Activated effector memory CD4-positive, alpha-beta T cell treated with anti-CD3 and anti-CD28 coated beads, Interleukin-2, amount 50 U/mL, for 16 hours (primary cell): ENCODE data around the gene GATC.

Source experiments
- DNase-seq: peaks from one replicate; pipeline ENCODE4 v3.0.0-alpha.2; 2020

Gene GATC, protein sequence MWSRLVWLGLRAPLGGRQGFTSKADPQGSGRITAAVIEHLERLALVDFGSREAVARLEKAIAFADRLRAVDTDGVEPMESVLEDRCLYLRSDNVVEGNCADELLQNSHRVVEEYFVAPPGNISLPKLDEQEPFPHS

DNA sequence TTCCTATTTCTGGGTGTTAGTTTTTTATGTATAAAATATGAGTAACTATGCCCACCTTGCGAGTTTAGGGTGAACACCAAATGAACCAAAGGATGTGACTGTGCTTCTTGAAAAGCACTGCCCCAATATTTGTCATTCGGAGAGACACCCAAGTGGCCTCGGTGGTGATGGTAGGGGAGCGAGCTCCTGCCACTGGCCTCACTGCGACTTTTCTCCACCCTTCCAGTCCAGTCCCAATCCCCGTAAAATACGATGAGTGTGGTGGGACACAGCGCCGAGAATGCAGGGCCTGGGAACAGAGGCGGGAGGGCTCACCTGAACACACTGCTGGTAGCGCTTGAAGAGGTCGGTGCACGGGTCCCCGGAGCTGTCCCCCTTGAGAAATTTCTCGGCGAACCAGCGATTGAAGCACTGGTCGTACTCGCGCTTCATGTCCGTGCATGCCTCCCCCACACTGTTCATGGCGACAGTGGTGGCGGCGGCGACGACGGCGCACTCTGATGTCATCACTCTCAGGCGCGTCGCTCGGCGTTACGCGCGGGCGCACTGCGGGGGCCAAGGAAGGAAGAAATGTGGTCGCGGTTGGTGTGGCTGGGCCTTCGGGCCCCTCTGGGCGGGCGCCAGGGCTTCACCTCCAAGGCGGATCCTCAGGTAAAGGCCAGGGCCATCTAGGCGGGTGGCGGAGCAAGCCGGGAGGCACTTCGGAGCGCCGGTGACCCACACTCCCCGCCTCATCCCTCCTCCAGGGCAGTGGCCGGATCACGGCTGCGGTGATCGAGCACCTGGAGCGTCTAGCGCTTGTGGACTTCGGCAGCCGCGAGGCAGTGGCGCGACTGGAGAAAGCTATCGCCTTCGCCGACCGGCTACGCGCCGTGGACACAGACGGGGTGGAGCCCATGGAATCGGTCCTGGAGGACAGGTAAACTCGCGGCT lies at the start of gene GATC, which contains the start of gene TRIAP1:
Gene GATC, plus strand, starts transcription at position 534 of the 933 bp plus-strand sequence. Its CDS starts 37 bp downstream, at position 571.
Gene TRIAP1, minus strand, starts transcription at position 474 of the 933 bp plus-strand sequence. Its CDS starts 12 bp downstream, at position 462.
- peak; percentile 96 for DNase-seq

DNA sequence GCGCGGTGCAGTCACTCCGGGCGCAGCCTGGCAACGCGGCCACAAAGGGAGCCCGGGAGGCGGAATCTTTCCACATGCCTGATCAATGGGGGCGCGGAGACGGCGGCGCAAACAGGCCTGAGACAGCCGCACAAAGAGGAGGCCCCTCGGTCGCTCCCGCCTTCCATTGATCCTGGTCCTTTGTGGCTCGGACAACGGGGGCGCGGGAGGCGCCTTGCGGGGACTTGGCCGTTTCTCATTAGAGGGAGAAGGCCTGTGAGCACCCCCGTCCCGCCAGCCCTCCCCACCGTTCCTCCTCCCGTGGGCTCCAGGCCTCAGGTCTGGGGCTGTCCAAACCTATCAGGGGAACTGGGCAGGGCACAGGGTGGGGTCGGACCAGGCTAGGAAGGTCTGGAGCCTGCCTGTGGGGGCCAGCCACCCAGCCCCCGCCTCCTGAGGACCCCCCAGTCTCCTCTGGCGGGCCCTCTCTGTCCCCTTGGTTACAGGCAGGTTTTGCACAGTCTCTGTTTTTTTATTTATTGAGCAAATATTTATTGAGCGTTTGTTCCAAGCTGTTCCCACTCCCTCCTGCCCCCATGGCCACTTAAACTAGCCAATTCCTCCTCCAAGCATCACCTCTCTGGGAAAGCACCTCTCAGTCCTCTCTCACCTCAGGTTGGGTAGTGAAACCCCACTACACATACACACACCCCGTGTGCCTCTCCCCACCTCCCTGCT lies 48.3 kb upstream of the GATC start:
- DNase-seq: no peak

- DNase-seq: no peak
These were observed 46.7 kb upstream of the GATC start for GRCh38 chr12:120399531-120399930.

- no peak for DNase-seq
These were observed 44.0 kb upstream of the GATC start for GRCh38 chr12:120402217-120402616.

DNA sequence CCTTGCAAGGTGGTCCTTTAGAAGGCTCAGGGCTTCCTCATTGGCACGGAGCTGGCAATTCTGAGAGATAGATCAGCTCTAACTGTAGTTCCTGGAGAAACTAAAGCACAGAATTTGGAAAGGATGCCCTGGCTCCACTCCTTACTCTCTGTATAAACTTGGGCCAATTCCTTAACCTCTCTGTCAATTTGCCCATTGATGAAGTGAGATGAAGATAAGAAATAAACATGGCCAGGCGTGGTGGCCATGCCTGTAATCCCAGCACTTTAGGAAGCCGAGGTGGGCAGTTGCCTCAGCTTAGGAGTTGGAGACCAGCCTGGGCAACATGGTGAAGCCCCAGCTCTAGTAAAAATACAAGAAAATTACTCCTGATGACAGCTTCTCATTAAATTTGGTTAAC lies 42.4 kb upstream of the GATC start:
- no peak for DNase-seq

DNA sequence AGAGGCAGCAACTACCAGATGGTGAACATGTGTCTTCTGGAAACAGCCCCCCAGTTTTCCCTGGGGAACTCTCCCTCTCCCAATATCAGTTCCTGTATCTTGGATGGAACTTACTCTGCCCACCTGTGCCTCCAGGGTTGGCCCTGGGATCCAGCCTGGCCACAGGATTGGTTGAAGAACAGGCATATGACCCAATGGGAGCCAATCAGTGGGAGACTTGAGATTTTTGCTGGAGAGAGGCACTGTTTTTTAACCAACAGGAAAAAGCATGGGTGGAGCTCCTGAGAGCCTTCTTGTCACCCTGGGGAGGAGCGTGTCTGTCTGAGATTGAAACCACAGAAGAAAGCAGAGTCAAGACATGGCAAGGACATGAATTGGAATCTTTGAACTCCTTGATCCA lies 42.0 kb upstream of the GATC start:
- no peak for DNase-seq

DNA sequence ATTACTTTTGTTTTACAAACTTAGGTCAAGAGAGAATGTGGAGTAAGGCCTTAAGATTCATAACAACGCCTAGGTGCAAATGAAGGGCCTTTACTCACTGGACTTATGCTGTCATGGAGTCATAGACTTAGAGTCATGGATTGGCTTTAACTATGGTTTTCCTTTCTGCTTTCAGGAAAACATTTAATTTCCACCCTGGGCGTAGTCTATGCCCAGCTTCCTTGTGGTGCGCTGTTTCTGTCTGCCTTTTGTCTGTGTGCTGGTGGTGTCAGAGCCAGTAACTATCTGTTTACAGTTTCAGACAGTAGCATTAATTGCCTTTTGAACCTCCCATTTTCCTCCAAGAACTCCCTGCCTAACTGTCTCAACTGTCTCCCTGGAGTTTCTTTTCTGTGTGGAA lies 40.2 kb upstream of the GATC start:
- DNase-seq: no peak

DNA sequence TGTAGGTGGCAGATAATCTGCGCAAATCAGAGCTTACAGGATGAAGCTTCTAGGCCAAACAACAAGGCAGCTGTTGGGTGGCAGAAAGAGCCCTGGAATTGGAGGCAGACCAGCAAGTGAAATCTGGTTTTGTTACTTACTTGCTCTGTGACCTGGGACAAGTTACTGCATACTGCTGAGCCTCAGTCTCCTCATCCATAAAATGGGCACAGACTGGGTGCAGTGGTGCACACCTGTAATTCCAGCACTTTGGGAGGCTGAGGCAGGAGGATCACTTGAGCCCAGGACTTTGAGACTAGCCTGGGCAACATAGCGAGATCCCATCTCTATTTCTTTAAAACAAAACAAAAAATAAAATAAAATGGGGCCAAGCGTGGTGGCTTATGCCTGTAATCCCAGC lies 39.7 kb upstream of the GATC start:
- no peak for DNase-seq

DNA sequence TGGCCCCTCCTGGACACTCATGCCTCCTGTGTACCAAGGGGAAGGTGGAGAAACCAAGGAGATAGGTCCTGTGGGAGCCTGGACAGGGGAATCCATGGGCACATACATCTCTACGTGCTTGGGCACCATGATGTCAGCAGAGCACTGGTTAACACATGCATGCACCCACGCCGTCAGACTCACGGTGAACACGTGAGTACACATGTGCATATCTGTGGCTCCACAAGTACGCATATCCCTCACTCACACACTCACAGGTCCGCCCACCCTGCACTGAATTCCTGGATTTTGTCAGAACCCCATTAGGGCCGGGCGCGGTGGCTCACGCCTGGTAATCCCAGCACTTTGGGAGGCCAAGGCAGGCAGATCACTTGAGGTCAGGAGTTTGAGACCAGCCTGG lies 37.5 kb upstream of the GATC start:
- DNase-seq: no peak

- DNase-seq: no peak
These were observed 33.8 kb upstream of the GATC start for GRCh38 chr12:120412421-120412820.

DNA sequence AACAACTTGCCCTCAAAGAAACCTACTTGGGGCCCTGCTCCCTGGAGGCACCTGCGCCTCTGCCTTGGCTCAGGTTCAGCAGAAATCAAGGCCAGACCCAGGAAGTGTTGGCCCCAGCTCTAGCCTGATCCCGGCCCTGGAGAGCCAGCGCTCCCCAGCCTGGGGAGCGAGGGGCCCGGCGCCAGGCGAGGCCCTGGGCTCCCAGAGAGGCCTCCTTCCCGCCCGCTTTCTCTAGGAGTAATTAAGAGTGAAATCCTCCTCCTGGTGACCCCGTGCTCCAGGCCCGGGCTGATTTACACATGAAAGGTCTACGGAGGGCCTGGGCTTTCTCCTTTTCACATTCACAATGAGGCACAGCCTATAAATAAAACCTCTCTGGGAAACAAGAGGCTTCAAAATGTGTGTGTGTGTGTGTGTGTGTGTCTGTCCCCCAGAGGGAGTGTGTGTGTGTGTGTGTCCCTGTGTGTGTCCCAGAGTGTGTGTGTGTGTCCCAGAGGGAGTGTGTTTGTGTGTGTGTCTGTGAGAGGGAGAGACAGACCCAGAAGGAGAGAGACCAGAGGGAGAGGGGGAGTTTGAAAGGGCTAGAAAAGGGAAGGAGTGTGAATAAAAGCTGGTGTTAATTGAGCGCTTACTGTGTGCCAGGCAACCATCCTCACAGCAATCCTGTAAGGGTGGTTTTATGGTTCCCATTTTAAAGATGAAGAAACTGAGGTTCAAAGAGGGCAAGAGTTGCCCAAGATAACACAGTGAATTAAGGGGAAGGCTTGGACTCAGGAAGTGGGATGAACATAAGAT lies 32.1 kb upstream of the GATC start:
- no peak for DNase-seq

- no peak for DNase-seq
These were observed 29.6 kb upstream of the GATC start for GRCh38 chr12:120416490-120417216.

DNA sequence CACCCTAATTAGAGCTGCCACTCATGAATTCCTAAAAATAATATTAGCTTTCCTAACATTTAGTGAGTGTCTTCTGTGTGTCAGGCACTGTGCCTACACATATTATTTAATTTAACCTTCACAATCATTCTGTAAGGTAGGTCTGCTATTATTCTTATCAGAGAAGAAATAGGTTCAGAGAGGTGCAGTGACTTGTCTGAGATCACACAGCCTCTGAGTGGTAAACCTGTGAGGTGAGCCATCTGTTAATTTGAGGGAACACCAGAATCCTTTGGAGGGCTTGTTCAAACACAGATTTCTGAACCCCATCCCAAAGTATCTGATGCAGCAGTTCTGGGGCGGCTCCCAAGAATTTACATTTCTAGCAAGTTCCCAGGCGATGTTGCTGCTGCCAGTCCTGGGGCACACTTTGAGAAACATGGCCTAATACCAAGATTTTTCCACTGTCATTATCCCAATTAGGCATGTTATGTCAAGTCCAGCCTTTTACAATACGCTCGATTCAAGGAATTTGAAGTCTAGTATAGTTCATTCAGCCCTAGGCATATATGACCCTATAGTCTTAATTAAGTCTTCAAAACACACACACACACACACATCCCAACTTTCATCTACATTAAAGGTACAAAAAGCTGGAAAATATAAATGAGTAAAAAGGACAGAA lies 28.2 kb upstream of the GATC start:
- DNase-seq: no peak

DNA sequence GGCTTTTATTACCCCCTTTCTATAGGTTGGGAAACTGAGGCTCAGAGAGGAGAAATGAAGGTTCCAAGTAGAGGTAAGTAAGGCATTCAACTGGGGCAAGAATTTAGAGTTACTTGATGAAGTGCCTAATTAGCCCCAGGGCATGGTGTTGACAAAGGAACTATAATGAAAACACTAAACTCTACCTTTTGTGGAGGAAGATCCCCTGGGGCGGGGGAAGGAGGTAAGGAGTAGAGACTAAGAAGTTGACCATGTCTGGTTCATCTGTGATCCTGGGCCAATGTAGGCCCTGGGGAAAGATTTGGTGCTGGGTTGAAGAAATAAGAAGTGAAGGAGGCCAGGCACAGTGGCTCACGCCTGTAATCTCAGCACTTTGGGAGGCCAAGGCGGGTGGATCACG lies 24.5 kb upstream of the GATC start:
- no peak for DNase-seq

- DNase-seq: no peak
These were observed 23.3 kb upstream of the GATC start for GRCh38 chr12:120422892-120423456.

DNA sequence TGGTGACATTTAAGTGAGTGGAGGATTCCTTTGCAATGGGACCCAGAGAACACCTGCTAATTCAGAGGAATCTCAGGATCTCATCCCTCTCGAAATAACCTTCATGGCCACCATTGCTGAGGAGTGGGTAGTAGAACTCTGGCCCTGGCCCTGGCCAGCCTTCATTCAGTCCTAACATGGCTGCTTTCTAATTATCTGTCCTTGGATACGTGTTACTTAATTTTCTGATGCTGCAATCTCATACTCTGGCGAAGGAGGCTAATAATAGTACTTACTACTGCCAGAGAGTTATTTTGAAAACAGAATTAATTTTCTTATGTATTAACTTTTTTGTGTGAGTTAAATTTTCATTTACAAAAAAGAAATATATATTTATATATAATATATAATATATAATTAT lies 20.4 kb upstream of the GATC start:
- DNase-seq: no peak

DNA sequence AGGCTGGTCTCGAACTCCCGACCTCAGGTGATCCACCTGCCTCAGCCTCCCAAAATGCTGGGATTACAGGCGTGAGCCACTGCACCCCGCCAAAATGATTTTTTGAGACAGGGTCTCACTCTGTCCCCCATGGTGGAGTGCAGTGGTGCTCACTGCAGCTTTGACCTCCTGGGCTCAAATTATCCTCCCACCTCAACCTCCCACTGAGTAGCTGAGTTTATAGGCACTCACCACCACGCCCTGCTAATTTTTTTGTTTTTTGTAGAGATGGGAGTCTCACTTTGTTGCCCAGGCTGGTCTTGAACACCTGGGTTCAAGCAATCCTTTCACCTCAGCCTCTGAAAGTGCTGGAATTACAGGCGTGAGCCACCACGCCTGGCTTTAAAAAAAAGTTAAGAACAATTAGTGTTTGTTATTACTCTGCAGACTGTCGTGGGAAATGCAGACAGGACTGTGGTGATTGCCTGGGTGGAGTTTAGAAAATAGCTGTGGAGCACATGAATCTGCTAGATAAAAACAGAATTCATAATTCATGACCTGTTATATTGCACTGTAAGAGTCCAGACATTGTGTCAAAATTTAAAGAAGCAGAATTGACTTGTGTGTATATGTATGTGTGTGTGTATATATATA lies 17.5 kb upstream of the GATC start:
- no peak for DNase-seq

DNA sequence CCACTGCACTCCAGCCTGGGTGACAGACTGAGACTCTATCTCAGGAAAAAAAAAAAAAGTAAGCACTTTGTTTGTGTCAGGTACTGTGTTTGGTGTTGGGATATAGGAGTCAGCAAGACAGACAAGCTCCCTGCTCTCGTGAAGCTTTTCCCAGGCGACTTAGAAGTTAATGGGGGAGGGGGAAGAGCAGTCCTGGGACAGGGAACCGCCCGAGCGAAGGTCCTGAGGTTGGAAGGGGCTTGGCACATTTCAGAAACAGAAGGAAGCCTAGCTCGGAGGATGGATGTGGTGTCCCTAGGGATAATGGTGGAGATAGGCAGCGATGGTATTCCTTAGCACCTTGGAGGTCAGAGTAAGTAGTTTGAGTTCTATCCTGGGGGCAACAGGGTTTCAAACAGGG lies 16.9 kb upstream of the GATC start:
- DNase-seq: no peak

- DNase-seq: no peak
These were observed 13.3 kb upstream of the GATC start for GRCh38 chr12:120432772-120433525.
